Loucy (cell line): ENCODE data around the gene PYROXD2.

ENCODE experiments used
- H2AFZ ChIP-seq: fragments of 200-600 bp; sonication (generic); 2 replicates; pipeline ENCODE4 v1.6.0; 2016; ENCODE audit warnings: antibody characterized with exemption, mild to moderate bottlenecking, low read length, moderate library complexity
- H3F3A ChIP-seq: fragments of 200-600 bp; 2 replicates; pipeline ENCODE4 v1.6.0; 2016; ENCODE audit warnings: antibody characterized with exemption, low read depth, mild to moderate bottlenecking
- H3K27me3 ChIP-seq: fragments of 200-600 bp; sonication (generic); 2 replicates; pipeline ENCODE4 v1.6.1; 2014; ENCODE audit warnings: low read length, mild to moderate bottlenecking; ENCODE audit not compliant: insufficient read depth, poor library complexity, severe bottlenecking
- H3K36me3 ChIP-seq: fragments of 200-600 bp; sonication (generic); 2 replicates; pipeline ENCODE4 v1.6.1; 2016; ENCODE audit warnings: low read length; ENCODE audit not compliant: insufficient read depth
- H3K4me1 ChIP-seq: fragments of 200-600 bp; sonication (generic); 2 replicates; pipeline ENCODE4 v1.5.1; 2014; ENCODE audit warnings: low read length, mild to moderate bottlenecking; ENCODE audit not compliant: insufficient read depth, poor library complexity, severe bottlenecking
- H3K4me2 ChIP-seq: fragments of 200-600 bp; sonication (generic); 2 replicates; pipeline ENCODE4 v1.6.0; 2014; ENCODE audit warnings: antibody characterized with exemption, low read length, low read depth, mild to moderate bottlenecking; ENCODE audit not compliant: poor library complexity, severe bottlenecking
- H3K4me3 ChIP-seq: fragments of 200-600 bp; sonication (generic); 2 replicates; pipeline ENCODE4 v1.5.1; 2014; ENCODE audit warnings: low read length, mild to moderate bottlenecking, mixed read lengths; ENCODE audit not compliant: poor library complexity, severe bottlenecking
- H3K79me2 ChIP-seq: fragments of 200-600 bp; sonication (generic); 2 replicates; pipeline ENCODE4 v1.6.1; 2014; ENCODE audit warnings: low read length; ENCODE audit not compliant: insufficient read depth
- H3K9ac ChIP-seq: fragments of 200-600 bp; sonication (generic); 2 replicates; pipeline ENCODE4 v1.6.0; 2014; ENCODE audit warnings: mild to moderate bottlenecking, low read depth, low read length, moderate library complexity; ENCODE audit not compliant: poor library complexity, severe bottlenecking
- H3K9me2 ChIP-seq: fragments of 200-600 bp; sonication (generic); replicated peaks from 2 replicates; pipeline ENCODE4 v1.6.1; 2016; ENCODE audit warnings: low read depth, low read length, mixed read lengths
- H3K9me3 ChIP-seq: fragments of 200-600 bp; sonication (generic); 2 replicates; pipeline ENCODE4 v1.6.1; 2014; ENCODE audit warnings: mild to moderate bottlenecking, antibody characterized with exemption, low read length, low read depth; ENCODE audit not compliant: insufficient read depth
- H4K20me1 ChIP-seq: fragments of 200-600 bp; sonication (generic); 2 replicates; pipeline ENCODE4 v1.6.0; 2014; ENCODE audit warnings: antibody characterized with exemption, low read length, mild to moderate bottlenecking; ENCODE audit not compliant: insufficient read depth, poor library complexity, severe bottlenecking
- EZH2phosphoT487 ChIP-seq: fragments of 200-600 bp; IDR thresholded peaks from 2 replicates; pipeline ENCODE4 v1.6.1; 2018; ENCODE audit warnings: antibody characterized with exemption, mild to moderate bottlenecking, moderate library complexity, borderline replicate concordance
- TF ChIP-seq, protein P1 (sequence below): fragments of 200-600 bp; sonication (generic); conservative IDR thresholded peaks from 2 replicates; pipeline ENCODE4 v1.5.1; 2014; ENCODE audit warnings: mild to moderate bottlenecking, antibody characterized with exemption, low read length

The PYROXD2 gene

GRCh38 chr10:98438715-98439114 is 23.7 kb upstream of the PYROXD2 start:
- H3K4me2 ChIP-seq: no peak overlapping the region
- no peak for TF ChIP-seq EZH2phosphoT487
- TF ChIP-seq, protein P1, sequence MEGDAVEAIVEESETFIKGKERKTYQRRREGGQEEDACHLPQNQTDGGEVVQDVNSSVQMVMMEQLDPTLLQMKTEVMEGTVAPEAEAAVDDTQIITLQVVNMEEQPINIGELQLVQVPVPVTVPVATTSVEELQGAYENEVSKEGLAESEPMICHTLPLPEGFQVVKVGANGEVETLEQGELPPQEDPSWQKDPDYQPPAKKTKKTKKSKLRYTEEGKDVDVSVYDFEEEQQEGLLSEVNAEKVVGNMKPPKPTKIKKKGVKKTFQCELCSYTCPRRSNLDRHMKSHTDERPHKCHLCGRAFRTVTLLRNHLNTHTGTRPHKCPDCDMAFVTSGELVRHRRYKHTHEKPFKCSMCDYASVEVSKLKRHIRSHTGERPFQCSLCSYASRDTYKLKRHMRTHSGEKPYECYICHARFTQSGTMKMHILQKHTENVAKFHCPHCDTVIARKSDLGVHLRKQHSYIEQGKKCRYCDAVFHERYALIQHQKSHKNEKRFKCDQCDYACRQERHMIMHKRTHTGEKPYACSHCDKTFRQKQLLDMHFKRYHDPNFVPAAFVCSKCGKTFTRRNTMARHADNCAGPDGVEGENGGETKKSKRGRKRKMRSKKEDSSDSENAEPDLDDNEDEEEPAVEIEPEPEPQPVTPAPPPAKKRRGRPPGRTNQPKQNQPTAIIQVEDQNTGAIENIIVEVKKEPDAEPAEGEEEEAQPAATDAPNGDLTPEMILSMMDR: no peak

DNA sequence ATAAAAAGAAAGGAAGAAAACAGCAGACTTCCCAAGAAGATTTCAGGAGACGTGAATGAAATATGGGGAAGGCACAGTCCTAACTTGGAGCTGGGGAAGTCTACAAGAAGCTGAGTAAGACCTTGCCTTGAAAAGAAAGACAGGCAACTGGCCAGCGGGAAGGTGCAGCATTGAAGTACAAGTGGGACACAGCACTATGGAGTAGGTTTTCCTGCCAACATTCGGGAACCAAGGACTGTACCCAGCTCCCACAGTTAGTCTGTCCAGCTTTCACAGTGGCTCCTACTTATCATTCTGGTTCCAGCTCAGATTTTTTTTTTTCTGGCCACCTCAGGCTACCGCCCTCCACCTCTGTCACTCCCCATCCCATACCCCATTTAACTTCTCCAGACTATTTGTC is 21.7 kb upstream of the PYROXD2 start:
- H3K79me2 ChIP-seq: no peaks in the 10 kb centered on the region
- H3K4me1 ChIP-seq: peaks cover 6% of the 10 kb centered on the region
- no peak for TF ChIP-seq EZH2phosphoT487
- TF ChIP-seq, protein P1: no peak
- H3K4me3 ChIP-seq: no peak overlapping the region
- no peaks in the 10 kb centered on the region for H3F3A ChIP-seq
- peaks cover 6% of the 10 kb centered on the region for H3K9me3 ChIP-seq
- no peak overlapping the region for H2AFZ ChIP-seq
- H3K4me2 ChIP-seq: no peak overlapping the region
- H3K9me2 ChIP-seq: no peaks in the 10 kb centered on the region
- peaks cover 38% of the 10 kb centered on the region; the same call in 1 of the 2 replicates for H3K36me3 ChIP-seq
- H3K9ac ChIP-seq: no peak overlapping the region
- H4K20me1 ChIP-seq: no peaks in the 10 kb centered on the region
- H3K27me3 ChIP-seq: no peaks in the 10 kb centered on the region

More at GRCh38 chr10:98438715-98439114, 23.7 kb upstream of the PYROXD2 start:
- Histone ChIP-seq H4K20me1 (no peaks in the 10 kb centered on the region), H3K79me2 (no peaks in the 10 kb centered on the region; the same call in 1 of the 2 replicates), H3F3A (no peaks in the 10 kb centered on the region), H3K9me2 (no peaks in the 10 kb centered on the region), H3K4me1 (peaks cover 11% of the 10 kb centered on the region), H3K4me3 (no peak overlapping the region), H3K9me3 (no peaks in the 10 kb centered on the region), H3K9ac (no peak overlapping the region), H3K36me3 (peaks cover 23% of the 10 kb centered on the region; the same call in 1 of the 2 replicates), H3K27me3 (no peaks in the 10 kb centered on the region), H2AFZ (no peak overlapping the region)

DNA sequence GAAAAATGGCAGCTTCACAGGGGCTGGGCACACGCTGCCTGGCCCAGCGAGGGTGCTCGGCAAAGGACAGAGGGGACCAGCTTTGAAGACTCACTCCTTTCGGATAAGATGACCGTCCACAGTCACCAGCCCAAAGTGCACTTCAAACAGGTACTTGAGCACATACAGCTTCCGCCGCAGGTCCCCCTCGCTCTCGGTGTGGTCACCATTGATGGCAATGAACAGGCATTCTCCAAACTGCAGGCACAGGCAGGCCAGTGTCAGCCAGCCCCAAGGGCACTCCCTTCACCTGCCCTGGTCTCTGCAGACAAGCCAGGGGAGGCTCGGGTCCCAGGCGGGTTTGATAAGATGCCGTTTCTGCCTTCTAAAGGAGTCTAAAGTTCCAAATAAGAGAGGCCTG is 20.2 kb upstream of the PYROXD2 start:
- H3K79me2 ChIP-seq: no peaks in the 10 kb centered on the region
- H3K4me1 ChIP-seq: no peaks in the 10 kb centered on the region
- no peak overlapping the region for H3K9ac ChIP-seq
- TF ChIP-seq EZH2phosphoT487: no peak
- TF ChIP-seq, protein P1: no peak
- H3K4me3 ChIP-seq: no peak overlapping the region
- H3K27me3 ChIP-seq: no peaks in the 10 kb centered on the region
- H3F3A ChIP-seq: no peaks in the 10 kb centered on the region
- H4K20me1 ChIP-seq: no peaks in the 10 kb centered on the region
- H3K9me2 ChIP-seq: no peaks in the 10 kb centered on the region
- H2AFZ ChIP-seq: no peak overlapping the region
- H3K9me3 ChIP-seq: peaks cover 6% of the 10 kb centered on the region
- H3K36me3 ChIP-seq: peaks cover 50% of the 10 kb centered on the region; the same call in 1 of the 2 replicates
- no peak overlapping the region for H3K4me2 ChIP-seq
